HEK293 (cell line): ENCODE measurements around the gene ZNF469.

ENCODE experiments used
- ZBTB11 ChIP-seq: fragments of 450-650 bp; formaldehyde crosslinking; conservative IDR thresholded peaks from 2 replicates; pipeline ENCODE4 v1.5.1; 2016; ENCODE audit warnings: low read depth, missing biosample characterization, missing genetic modification characterization
- TF ChIP-seq, protein P1 (sequence below): fragments of 450-650 bp; formaldehyde crosslinking; IDR thresholded peaks from 2 replicates; pipeline ENCODE4 v1.5.1; 2016; ENCODE audit warnings: missing biosample characterization, missing genetic modification characterization
- TF ChIP-seq, protein P2 (sequence below): fragments of 450-650 bp; formaldehyde crosslinking; IDR thresholded peaks from 2 replicates; pipeline ENCODE4 v1.5.1; 2016; ENCODE audit warnings: missing biosample characterization, missing genetic modification characterization
- TF ChIP-seq, protein P3 (sequence below): fragments of 450-650 bp; formaldehyde crosslinking; IDR thresholded peaks from 2 replicates; pipeline ENCODE4 v1.5.1; 2016; ENCODE audit warnings: missing biosample characterization, missing genetic modification characterization

GRCh38 chr16:88430185-88430523 lies 47.4 kb downstream of the ZNF469 start:
- TF ChIP-seq, protein P1, sequence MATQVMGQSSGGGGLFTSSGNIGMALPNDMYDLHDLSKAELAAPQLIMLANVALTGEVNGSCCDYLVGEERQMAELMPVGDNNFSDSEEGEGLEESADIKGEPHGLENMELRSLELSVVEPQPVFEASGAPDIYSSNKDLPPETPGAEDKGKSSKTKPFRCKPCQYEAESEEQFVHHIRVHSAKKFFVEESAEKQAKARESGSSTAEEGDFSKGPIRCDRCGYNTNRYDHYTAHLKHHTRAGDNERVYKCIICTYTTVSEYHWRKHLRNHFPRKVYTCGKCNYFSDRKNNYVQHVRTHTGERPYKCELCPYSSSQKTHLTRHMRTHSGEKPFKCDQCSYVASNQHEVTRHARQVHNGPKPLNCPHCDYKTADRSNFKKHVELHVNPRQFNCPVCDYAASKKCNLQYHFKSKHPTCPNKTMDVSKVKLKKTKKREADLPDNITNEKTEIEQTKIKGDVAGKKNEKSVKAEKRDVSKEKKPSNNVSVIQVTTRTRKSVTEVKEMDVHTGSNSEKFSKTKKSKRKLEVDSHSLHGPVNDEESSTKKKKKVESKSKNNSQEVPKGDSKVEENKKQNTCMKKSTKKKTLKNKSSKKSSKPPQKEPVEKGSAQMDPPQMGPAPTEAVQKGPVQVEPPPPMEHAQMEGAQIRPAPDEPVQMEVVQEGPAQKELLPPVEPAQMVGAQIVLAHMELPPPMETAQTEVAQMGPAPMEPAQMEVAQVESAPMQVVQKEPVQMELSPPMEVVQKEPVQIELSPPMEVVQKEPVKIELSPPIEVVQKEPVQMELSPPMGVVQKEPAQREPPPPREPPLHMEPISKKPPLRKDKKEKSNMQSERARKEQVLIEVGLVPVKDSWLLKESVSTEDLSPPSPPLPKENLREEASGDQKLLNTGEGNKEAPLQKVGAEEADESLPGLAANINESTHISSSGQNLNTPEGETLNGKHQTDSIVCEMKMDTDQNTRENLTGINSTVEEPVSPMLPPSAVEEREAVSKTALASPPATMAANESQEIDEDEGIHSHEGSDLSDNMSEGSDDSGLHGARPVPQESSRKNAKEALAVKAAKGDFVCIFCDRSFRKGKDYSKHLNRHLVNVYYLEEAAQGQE: no peak
- TF ChIP-seq, protein P2, sequence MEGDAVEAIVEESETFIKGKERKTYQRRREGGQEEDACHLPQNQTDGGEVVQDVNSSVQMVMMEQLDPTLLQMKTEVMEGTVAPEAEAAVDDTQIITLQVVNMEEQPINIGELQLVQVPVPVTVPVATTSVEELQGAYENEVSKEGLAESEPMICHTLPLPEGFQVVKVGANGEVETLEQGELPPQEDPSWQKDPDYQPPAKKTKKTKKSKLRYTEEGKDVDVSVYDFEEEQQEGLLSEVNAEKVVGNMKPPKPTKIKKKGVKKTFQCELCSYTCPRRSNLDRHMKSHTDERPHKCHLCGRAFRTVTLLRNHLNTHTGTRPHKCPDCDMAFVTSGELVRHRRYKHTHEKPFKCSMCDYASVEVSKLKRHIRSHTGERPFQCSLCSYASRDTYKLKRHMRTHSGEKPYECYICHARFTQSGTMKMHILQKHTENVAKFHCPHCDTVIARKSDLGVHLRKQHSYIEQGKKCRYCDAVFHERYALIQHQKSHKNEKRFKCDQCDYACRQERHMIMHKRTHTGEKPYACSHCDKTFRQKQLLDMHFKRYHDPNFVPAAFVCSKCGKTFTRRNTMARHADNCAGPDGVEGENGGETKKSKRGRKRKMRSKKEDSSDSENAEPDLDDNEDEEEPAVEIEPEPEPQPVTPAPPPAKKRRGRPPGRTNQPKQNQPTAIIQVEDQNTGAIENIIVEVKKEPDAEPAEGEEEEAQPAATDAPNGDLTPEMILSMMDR: no peak
- TF ChIP-seq ZBTB11 (tag by site-specific recombination): no peak
- TF ChIP-seq, protein P3, sequence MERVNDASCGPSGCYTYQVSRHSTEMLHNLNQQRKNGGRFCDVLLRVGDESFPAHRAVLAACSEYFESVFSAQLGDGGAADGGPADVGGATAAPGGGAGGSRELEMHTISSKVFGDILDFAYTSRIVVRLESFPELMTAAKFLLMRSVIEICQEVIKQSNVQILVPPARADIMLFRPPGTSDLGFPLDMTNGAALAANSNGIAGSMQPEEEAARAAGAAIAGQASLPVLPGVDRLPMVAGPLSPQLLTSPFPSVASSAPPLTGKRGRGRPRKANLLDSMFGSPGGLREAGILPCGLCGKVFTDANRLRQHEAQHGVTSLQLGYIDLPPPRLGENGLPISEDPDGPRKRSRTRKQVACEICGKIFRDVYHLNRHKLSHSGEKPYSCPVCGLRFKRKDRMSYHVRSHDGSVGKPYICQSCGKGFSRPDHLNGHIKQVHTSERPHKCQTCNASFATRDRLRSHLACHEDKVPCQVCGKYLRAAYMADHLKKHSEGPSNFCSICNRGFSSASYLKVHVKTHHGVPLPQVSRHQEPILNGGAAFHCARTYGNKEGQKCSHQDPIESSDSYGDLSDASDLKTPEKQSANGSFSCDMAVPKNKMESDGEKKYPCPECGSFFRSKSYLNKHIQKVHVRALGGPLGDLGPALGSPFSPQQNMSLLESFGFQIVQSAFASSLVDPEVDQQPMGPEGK (tag by site-specific recombination): no peak
